Measurements from ENCODE around the gene CMTM8. TPM values are rescaled to one million over a fixed set of nuclear protein-coding genes. Genes with fewer than 3 reads are reported as not detected.
"Not testable (repeated sequence)": the region's sequence is repeated elsewhere in the genome, so short reads cannot be mapped to it uniquely, and the experiment has no call there.

CMTM8 gene
- polyA plus RNA-seq, 3 donors: 9.2 to 10.8 (median 10.5) TPM

DNA sequence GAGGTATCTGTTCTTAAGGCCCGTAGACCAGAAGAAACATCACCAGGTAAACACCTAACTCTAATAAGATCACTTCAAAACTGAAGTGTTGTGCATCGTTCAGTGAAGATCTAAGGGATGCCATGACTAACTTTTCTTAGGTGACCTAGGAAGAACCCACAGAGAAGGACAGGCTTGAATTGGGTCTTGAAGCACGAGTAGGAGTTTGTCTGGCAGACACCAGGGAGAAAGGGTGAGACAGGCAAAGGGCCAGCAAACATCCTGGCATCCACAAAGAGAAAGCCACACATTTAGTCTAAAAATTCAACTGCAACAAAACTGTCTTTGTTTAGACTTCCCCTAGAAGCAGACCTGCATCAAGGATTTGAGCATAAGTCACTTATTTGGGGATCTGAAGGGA is 15.5 kb upstream of the CMTM8 start:
- DNase-seq: no peak

DNA sequence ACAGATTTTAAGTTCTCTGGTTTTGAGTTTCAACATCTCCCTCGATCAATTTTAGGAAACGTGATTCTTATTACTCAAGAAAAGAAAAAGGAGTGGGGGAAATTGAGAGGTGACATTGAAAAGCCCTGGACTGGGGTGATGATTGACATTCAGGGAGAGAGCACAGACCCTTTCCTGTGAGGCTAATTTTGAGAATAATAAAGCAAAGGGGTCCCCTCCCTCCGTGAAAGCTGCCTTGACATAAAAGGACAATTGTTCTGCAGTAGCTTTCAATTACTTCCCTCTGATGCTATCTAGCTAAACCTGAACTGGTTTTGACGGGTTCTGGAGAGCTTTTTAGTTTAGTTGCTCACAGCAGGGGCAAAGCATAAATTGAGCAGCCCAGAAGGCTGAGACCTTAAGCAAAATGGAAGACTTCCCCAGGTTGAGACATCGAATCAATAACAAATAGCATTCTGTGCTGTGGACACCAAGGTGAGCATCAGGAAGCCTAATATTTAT is 14.4 kb upstream of the CMTM8 start:
- DNase-seq: no peak

DNA sequence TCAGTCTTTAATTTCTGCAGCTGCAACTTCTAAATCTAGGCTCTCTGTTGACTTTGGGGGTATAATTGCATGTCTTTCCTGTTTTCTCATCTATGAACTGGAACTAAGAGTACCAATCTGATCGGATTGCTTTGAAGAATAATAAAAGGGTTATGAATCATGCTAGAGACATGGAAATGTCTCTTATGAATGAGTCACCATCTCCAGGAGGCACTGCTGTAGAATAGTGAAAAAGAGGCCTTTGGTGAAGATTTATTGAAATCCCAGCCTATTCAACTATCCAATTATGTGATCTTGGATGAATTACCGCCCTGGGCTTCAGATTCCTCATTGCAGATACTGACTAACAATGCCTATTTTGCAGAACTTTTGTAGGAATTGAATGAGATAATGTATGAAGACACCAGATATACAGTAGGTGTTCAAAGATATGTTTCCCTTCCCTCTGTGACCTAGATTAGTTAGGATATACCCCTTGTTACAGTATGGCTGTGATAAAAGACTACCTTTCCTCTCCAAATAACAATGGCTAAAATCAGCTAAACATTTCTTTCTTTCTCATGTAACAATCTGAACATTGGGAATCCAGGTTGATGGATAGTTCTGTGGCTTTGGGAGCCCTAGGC is 11.5 kb upstream of the CMTM8 start:
- no peak for DNase-seq

DNA sequence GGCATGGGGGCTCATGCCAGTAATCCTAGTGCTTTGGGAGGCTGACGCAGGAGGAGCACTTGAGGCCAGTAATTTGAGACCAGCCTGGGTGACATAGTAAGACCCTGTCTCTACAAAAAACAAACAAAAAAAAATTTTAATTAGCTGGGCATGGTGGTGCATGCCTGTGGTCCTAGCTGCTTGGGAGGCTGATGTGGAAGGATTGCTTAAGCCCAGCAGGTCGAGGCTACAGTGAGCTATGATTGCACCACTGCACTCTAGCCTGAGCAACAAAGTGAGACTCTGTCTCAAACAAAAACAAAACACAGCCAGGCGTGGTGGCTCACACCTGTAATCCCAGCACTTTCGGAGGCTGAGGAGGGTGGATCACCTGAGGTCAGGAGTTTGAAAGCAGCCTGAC is 9.7 kb upstream of the CMTM8 start:
- not testable (repeated sequence) for DNase-seq

DNA sequence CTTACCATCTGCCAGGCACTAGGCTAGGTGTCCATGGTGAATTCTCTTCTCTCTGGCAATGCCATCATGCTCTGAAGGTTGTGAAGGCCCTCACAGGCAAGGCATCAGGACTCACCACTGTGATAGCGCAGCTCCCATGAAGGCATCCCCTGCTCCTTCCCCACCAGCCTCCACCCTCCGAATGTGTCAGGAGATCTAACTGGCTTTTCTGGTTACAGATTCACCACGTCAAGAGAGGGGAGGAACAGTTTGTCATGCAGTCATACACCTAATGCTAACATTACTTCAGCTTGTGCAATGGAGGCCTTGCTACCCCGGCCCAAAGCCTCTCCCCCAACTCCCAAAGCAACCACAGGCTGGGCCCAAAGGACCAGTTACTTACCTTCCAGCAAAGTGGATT is 8.9 kb upstream of the CMTM8 start:
- no peak for DNase-seq

DNA sequence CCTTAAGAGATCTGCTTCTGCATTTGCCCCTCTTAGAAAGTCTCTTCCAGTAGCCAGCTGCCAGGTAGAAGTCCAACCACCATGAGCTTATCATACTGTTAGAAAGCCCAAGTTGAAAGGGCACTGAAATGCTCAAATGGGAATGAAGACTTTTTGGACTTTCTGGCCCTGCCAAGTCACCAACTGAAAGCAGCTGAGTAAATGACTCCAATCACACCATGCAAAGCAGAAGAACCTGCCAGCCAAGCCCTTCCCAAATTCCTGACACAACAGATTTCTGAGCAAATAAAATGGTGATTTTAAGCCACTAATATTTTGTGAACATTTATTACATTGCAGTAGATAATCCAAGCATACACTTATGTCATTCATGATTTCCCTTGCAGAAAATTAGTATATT is 2.1 kb upstream of the CMTM8 start:
- DNase-seq: no peak

DNA sequence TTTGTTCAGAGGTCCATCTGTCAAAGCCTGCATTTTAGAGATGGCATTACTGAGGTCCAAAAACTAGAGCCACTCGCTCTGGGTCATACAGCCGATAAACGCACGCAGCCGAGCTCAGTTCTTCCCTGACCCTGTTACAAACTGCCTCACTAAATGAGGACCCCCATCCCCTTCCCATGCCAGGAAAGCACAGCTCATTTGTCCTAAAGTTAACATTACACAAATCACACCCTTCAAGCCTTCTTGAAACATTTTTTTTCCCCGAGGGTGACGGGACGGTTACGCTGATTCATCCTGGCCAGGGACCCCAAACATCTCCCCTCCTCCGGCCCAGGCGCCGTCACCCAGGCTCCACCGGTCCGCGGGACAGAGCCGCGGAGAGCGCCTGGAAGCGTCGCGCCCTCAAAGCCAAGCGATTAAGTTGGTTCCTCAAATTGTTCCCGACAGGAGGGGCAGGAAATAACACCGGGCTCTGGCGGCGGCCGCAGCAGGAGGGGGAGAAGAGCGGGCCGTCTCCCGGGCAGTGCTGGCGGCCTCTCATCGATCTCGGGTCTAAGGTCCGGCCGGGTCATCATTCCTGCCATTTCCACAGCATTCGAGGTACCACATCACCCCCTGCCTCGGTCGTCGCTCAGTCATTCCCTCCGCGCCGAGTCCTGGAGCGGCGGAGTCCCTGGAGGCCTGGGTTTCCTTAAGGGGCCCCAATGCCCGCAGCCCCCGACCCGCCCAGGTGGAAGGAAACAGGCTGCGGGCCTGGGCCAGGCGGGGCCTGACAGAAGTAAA is 619 bp upstream of the CMTM8 start:
- peak; percentile 24 for DNase-seq

DNA sequence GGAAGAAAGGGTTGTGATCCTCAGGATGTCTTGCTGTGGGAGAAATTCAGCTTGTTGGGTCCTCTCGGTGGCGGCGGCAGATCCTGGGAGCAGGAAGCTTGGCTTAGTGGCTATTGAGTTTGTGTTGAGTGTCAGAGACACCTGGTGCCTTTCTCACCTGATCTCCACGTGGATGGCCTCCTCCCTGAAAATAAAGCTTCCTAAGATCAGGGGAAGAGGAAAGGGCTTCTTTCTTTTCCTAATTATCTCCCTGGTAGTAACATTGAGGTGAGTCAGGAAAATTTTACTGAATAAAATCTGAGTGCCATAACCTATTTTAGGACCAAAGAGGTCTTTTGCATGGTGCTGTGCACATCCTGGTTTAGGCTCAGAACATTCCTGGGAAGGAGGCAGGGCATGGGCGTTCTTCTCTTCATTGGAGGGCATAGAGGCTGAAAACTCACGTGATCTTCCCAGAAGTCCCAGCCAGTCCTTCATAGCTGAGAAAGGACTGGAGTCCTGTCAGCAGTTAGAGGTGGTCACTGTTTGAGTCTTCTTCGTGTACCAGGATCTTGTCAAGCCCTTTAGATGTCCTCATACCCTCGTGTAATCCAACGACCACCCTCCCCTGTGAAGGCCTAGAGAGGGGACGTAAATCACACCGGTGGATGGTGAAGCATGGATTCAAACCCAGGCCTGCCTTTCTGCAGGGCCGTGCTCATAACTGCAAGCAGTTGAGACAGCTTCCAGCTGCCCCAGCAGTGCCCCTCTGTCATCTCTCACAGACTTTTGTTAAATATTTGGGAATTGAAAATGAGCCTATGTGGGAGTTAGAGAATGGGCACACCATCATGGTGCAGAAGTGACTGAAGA is 1.1 kb downstream of the CMTM8 start:
- no peak for DNase-seq

DNA sequence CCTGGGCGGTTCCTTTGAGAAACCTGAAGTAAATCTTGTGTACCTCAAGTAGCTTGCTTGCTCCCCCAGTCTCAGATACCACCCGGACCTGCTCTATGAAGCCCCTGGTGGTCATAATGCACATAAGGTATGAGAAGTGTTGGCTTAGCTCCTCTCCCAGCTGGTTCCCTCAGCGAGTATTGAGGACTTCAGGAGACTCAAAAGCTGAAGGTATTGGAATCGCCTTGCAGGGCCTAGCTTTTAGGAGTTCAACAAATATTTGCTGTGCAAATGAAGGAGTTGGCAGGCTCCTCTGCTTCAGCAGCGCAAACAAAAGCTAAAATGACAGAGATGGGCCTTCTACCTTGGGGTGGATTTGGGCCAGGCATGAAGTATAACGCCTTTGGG is 1.7 kb downstream of the CMTM8 start:
- peak; percentile 60 for DNase-seq

DNA sequence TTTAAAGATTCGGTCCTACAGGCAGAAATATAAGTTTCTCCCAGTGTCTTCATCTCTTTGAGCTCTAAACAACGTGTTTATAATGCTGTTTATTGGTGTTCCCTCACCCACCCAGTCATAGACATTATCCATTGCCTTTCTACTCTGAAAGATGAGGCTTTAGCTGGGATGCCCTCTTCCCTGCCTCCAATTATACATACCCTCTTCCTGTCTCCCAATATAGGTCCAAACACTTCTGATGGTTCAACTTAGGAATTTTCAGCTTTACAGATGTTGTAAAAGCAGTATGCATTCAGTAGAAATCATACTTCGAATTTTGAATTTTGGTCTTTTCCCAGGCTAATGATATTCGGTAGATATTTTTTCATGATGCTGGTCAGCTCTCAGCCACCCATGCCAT is 2.6 kb downstream of the CMTM8 start:
- no peak for DNase-seq

DNA sequence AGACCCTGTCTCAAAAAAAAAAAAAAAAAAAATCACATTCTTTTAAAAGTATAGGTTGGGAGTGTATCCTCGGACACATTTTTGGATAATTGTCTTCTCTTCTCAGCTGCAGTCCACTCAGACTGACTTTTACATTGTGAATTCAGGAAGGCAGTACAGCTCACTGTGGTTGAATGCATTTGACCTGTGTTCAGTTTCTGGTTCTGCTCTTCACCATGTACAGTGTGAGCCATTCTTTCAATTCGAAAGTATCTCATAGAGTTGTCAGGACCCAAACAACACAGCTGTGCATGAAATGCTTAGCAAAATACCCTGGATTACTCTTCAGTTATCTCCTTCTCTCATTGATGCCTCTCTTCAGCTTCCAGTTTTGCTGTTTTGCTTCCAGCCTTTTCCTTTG is 5.0 kb downstream of the CMTM8 start:
- no peak for DNase-seq

DNA sequence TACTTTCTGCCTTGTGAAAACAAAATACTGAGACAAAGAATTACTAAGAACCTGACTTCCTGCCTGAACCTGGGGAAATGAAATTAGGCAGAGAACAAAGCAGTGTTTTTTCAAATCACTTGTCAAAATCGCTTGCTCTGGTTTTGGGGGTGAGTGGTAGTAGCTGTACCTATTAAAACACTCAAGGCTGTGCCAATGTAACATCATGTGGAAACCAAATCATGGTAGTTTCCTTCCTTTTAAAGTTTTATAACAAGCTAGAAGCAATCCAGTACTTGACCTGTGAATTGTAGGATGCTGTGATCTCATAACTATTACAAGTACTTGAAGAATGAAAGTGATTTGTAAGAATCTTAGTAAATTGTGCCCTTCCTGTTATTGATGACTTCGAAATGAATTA is 6.7 kb downstream of the CMTM8 start:
- no peak for DNase-seq

DNA sequence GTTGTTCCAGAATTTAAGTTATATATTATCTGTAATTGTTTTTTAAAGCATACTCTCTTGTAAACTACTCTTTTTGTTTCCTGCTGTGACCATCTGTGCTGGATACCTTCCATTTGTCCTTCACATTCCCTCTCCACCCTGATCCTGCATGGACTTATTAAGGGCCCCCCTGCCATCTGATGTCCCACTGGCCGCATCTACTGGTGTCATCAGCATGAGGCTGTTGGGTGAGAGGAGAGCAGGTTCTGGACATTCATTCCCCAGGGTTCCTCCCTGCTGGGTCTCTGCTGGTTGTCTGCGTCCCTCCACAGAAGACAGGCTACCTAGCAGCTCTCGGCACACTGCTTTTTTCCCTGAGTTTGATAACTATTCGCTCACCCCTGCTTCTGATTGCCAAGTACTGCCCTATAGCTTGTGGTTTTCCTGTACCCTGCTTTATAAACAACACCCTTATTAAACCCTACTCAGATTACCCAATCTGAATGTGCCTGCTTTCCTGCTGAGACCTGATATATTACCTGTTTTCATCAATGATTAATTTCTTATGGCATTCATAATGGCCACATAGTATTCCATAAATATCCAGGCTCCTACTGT is 7.7 kb downstream of the CMTM8 start:
- no peak for DNase-seq

DNA sequence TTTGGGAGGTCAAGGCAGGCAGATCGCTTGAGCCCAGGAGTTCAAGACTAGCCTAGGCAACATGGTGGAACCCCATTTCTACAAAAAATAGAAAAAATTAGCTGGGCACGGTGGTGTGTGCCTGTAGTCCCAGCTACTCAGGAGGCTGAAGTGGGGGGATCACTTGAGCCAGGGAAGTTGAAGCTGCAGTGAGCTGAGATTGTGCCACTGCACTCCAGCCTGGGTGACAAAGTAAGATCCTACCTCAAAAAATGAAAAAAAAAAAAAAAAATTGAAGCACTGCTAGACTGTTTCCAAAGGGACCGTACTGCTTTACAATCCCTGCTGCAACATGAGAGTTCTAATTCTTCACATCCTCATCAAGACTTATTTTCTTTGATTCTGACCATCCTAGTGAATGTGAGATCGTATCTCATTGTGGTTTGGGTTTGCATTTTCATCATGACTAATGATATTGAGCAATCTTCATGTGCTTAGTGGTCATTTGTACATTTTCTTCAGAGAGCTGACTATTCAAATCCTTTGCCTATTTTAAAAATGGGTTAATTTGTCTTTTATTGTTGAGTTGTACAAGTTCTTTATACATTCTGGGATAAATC is 10.8 kb downstream of the CMTM8 start:
- DNase-seq: no peak

DNA sequence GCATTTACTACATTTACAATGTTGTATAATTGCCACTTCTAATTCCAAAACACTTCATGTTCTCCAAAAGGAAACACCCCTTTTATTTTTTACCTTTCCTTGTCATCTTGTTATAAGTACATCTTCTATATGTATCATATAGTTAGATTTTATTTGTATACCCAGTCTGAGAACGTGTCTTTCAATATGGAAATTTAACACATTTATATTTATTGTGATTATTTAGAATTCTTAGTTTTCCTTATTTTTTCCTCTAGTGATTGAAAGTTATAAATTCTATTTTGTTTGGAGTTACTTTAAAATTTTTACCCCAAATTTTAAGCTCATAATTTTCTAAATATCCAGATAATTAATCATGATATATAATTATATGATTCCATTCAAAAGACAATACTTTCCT is 15.8 kb downstream of the CMTM8 start:
- DNase-seq: no peak

DNA sequence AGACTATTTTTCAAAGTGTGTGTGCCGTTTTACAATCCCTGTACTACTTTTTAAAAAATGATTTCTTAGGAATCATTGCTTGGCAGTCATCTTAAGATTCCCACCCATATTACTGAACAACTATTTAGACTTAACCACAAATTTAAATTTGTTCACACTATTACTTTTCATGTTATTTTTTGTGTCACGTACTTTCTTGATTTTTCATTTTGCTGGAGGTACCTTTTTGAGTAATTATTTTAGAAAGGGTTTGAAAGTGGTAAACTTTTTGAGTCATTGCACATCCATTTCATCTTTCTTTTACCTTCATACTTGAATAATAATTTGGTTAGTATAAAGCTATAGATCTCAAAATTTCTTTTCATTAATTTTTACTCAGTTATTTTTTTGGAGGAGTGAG is 16.9 kb downstream of the CMTM8 start:
- DNase-seq: no peak

DNA sequence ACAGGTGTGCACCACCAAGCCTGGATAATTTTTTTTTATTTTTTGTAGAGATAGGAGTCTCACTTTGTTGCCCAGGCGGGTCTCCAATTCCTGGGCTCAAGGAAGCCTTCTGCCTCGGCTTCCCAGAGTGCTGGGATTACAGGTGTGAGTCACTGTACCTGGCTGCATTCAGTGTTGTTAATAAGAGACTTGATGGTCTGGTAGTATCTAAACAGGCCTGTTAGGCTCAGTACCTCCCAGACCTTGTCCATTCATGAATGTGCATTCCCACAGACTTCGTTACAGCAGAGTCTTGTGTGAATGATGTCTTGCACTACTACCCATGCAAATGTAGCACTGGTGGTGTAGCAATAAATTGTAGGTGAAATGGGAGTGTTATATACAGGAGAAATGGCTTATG is 17.7 kb downstream of the CMTM8 start:
- no peak for DNase-seq

DNA sequence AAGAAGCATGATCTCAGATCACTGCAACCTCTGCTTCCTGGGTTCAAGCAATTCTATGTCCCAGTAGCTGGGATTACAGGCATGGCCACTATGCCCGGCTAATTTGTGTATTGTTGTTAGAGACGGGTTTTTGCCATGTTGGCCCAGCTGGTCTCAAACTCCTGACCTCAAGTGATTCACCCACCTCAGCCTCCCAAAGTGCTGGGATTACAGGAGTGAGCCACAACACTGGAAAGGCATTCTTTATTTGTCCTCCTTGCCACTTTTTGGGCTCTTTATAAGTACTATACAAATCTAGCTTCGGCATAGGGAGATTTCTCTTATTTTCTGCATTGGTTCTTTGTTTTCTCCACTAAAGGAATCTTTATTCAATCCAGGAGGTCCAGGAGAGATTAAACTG is 18.6 kb downstream of the CMTM8 start:
- DNase-seq: no peak

DNA sequence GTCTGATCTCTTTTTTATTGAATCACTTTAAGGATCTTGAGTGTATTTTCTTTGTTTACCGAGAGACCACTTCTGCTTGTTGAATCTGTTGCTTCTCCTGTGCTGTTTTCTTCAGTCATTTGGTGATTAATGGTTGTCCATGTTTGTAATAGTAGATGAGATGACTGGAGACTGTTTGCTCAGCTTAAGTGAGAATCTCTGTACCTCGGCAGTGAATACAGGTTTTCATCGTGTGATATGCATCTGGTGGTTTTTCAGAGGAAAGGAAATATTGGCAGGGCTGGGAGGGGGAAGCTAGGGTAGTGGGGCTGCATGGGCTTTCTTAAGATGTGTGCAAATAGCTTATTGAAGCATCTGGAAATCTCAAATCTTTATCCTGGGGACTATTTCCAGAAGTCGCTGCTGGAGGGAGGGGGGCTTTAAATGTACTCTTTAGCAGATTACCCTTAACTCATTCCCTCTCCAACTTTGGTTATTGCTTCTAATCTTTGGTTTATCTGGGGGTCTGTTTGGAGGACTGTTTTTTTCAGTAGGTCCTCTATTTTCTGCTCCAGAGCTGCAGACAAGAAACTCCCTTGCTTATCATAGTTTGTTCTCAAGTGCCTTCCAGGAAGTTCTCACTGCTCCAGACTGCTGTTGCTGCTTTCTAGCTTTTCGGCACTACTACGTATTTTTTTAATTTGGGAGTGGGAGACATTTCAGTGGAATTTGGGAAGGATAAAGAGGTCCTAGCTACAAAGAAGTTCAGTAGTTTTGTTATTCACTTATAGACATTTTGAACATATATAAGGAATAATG is 19.4 kb downstream of the CMTM8 start:
- no peak for DNase-seq

DNA sequence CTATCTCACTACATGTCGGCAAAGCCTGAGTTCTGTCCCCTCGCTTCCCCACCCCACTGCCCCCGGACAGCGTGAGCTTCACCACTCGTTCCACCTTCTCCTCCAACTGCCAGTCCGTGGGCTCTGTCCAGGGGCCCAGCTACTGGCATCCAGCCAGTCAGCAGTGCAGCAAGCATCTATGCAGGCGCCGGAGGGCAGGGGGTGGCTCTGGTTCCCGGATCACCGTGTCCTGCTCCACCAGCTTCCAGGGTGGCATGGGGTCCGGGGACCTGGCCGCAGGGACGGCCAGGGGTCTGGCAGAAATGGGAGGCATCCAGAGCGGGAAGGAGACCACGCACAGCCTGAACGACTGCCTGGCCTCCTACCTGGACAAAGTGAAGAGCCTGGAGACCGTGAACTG is 20.4 kb downstream of the CMTM8 start:
- no peak for DNase-seq

DNA sequence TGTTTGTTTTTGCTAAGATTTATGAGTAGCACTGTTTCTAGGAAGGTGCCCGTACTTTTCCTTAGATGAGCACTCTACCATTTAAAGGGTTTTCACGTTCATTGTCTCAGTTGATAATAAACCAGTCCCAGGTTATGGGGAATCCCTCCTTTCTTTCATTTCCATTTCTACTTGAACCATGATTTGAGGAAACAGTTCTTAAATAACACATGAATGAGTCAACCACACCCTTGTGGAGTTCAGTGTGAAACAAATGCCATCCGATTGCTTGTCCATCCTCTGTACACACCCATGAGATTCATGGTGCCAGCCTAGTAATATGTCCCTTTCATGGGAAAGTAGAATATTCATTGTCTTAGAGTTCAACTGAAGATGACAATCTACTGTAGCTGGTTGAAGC is 23.1 kb downstream of the CMTM8 start:
- DNase-seq: no peak
